Stimulated activated CD4-positive, alpha-beta T cell treated with anti-CD3 and anti-CD28 coated beads, Interleukin-15, amount 100 ng/mL, for 1 hour (primary cell): ENCODE results near the gene ERC1.
A peak's percentile ranks its signal among the peaks of the same experiment; 100 is the strongest.

Experiments used
- DNase-seq, 2 donors: peaks; one replicate each; pipeline ENCODE4 v3.0.0-alpha.2; 2020; ENCODE audit warnings: low read depth in 1 of 2, low spot score in 1 of 2

ERC1 gene

GRCh38 chr12:990661-991349 is at the start of gene ERC1:
ERC1 (plus strand) TSS chr12:991223; CDS start chr12:1027904, 36,681 bp downstream.
- peak; percentile 78 to 86 for DNase-seq

- DNase-seq, result no peak
Measured at GRCh38 chr12:943051-943450, 48.0 kb upstream of the ERC1 start.

GRCh38 chr12:944211-944610 is 46.8 kb upstream of the ERC1 start:
- DNase-seq, result no peak

DNA sequence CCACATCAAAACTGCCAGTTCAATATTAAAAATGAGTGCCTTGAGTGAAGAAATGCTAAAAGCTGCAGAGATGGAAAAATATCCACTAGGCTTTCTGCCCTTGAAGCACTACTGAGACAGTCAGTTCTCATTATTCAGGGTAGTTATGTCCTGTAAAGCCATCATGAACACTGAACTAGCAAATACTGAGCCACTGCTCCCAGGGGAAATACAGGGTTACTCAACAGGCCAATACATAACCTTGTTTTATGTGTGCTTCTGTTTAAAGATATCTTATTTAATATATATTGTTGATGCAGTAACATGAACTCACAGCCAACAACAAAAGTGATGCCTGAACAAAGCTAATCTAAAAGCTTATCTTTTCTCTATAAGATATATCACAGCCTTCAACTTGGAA is 44.8 kb upstream of the ERC1 start:
- no peak for DNase-seq

GRCh38 chr12:946631-947030 is 44.4 kb upstream of the ERC1 start:
- no peak for DNase-seq

DNA sequence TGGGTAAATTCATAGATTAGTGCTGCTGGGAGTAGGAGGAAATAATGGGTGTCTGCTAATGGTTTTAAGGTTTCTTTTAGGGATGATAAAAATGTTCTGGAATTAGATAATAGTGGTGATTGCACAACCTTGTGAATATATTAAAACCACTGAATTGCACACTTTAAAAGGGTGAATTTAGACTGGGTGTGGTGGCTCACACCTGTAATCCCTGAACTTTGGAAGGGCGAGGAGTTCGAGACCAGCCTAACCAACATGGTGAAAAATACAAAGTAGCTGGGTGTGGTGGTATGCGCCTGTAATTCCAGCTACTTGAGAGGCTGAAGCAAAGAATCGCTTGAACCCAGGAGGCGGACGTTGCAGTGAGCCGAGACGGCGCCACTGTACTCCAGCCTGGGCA is 42.8 kb upstream of the ERC1 start:
- DNase-seq, result no peak

DNA sequence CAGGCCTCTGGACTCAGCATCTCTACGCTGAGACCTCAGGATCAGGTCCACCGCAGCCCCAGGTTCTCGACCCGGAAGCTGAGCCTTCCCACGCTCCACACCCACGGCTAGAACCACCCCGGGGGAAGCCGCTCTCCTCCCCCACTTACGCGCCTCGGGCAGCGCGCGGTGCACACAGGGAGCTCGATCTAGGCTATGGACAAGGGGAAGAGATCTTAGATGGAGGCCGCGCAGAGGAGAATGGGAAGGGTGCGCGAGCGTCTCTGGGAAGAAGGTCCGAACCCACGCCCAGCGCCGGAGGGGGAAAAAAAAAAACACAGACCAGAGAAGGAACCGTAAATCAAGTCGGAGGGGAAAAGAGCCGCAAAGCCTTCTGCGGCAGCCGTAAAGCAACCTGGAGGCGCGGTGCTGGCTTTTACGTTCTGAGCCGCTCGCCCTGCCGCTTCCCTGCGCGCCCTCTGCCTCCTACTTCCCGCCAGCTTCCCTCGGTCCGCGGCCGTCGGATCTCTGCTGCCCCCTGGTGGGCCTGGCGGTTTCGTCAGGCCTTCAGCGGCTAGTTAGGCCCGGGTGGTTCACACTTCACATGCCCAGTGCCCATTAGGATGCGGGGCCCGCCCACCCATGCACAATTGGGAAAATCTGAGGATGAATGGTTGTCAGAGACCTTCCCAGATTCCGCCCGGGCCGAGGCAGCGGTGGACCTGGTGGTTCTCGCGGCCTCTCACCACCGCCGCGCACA is 41.4 kb upstream of the ERC1 start, which contains the start of gene RAD52:
Gene RAD52 (minus strand): TSS at position 242 of the 739 bp plus-strand sequence. CDS start 16,636 bp downstream, outside the sequence.
- DNase-seq, result peak; percentile 95 to 98

DNA sequence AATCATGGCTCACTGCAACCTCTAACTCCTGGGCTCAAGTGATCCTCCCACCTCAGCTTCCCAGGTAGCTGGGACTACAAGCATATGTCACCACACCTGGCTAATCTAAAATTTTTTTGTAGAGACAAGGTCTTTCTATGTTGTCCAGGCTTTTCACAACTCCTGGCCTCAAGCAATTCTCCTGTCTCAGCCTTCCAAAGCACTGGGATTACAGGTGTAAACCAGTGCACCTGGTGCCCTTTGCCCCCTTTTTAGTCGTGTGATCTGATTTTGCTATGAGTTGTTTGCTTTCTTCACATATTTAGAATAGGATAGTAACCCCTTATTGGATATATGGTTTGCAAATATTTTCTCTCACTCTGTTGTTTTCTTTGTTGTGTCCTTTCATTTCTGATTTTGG is 39.8 kb upstream of the ERC1 start:
- DNase-seq, result no peak

GRCh38 chr12:953776-954175 is 37.2 kb upstream of the ERC1 start:
- DNase-seq, result no peak

DNA sequence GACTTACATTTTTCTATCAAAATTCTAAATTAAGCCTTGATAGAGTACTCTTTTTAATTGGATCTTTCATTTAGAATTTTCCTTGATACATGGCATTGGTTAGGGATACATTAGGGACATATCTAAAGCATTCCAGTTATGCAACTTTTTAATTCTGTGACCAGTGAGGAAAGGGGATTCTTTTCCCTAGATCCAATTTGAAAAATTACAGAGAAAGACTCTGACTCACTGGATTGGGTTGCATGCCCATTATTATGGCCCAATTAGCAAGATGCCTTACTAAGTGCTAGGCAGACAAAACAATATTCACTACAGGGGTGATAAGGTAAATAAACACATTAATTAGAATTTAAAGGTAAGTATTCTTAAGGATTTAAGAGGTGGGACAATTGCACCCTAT is 36.3 kb upstream of the ERC1 start:
- no peak for DNase-seq

DNA sequence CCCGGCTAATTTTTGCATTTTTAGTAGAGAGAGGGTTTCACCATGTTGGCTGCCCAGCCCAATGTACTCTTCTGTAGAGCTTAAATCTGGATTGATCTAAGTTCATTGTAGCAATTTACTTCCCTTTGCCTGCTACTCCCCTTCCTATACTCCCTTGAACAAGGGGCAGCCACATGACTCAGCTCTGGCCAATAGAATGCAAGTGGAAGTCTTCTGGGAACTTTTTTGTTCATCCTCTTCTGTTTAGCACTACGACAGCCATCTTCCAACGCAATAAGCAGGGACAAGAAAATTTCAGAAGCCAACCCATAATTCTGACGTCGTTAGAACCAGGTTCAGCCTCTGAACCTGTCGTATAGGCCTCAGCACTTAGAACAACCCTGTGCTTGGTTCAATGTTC is 35.1 kb upstream of the ERC1 start:
- no peak for DNase-seq

DNA sequence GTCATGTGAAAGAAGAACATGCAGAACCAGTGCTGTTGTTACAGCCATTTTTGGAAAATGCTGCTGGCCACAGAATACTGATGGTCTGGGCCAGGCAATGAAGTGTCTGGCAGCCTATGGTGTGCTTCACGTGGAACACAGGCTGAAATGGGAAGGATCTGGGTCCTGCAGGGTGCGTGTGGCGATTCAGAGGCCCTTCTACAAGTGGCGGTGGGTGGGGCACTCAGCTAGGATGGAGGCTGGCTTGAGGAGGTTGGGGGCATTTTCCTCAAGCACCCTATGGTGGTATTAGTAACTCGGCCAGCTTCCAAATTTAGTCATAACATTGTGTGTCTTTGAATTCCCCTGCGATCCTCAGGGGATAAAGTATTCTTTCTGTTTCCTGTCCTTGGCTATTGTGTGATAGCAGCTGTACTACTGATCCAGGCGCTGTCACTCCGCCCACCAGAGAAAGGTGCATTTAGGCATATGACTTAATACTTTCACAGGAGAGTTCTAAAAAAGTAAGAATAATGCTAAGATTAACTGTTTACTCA is 32.4 kb upstream of the ERC1 start:
- DNase-seq, result no peak

DNA sequence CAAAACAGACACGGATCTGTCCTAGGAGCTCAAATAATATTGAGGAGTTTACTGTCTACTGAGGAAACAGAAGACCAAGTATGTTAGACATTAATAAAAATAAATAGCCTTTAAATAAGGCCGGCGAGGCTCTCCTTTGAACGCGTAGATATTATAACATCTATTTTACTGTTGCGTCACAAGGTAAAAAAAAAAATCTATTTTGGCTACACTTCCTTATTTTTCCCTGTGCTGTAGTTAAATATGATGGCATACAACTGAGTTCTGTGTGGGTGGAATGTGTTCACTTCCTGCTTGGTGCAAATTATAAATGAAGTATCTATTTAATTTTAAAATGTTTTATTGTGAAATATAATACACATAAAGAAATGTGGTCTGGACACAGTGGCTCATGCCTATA is 24.3 kb upstream of the ERC1 start:
- DNase-seq, result no peak

- DNase-seq, result no peak
Measured at GRCh38 chr12:967641-968040, 23.4 kb upstream of the ERC1 start.

GRCh38 chr12:968545-968944 is 22.5 kb upstream of the ERC1 start:
- DNase-seq, result no peak

GRCh38 chr12:969821-970220 is 21.2 kb upstream of the ERC1 start:
- no peak for DNase-seq

GRCh38 chr12:971991-972390 is 19.0 kb upstream of the ERC1 start:
- no peak for DNase-seq

DNA sequence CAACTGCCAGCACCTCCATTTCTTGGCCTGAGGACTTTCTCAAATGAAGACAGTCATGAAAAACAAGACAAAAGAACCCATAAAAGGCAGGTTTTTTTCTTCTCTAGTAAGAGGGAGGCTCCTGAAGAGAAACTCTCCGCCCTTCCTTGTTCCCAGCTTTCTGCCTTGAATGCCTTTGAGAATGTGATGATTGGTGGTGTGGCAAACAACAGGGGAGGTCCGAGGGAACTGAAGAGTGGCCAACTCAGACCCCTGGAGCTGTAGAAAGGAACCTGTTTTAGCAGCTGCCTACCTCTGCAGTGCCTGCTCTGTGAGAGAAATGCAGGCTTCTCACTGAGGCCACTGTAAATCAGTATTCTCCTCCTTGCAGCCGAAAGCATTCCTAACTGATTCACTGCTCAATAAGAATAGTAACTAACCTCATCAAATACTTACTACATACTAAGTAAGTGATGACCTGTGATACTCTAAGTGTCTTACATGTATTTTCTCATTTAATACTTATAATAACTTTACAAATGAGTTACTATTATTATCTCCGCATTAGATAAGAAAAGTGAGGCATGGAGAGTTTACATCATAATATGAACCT is 16.7 kb upstream of the ERC1 start:
- no peak for DNase-seq

DNA sequence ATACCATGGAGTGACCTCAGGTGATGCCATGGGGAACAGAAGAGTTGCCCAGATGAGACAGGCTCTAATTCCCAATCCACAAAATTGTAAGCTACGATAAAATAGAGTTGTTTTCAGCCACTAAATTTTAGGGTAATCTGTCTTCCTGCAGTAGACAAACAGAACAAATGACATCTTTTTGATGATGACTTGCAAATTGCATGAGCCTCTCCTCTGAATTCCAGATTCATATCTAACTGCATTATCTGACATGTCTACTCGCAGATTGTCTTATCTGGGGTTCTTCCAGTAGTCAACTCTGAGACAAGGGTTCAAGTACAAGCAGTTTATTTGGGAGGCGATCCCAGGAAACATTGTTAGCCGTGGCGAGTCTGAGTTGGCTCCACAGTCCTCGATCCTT is 14.4 kb upstream of the ERC1 start:
- DNase-seq, result no peak

- DNase-seq, result no peak
Measured at GRCh38 chr12:977156-977555, 13.9 kb upstream of the ERC1 start.

GRCh38 chr12:979349-979748 is 11.7 kb upstream of the ERC1 start:
- DNase-seq, result no peak

DNA sequence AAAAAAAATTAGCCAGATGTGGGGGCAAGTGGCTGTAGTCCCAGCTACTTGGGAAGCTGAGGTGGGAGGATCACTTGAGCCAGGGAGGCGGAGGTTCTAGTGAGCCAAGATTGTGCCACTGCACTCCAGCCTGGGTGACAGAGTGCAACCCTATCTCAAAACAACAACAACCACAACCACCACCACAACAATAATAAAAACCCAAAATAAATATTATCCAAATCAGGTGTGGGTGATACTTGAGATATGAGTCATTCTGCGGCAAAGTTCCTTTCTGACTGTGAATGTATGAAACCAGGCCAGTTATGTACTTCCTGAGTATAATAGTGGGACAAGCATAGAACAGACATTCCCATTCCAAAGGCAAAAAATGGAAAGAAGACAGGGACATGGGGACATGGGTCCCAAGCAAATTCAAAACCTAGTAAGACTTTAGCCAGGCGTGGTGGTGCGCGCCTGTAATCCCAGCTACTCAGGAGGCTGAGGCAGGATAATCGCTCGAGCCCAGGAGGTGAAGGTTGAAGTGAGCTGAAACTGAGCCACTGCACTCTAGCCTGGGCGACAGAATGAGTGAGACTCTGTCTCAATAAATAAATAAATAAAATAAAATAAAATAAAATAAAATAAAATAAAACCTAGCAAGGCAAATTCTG is 9.7 kb upstream of the ERC1 start:
- DNase-seq, result no peak
